Naive thymus-derived CD8-positive, alpha-beta T cell (primary cell): ENCODE measurements around the gene IFITM10. TPM values are rescaled to one million over a fixed set of nuclear protein-coding genes. Genes with fewer than 3 reads are reported as not detected.
A peak's percentile ranks its signal among the peaks of the same experiment; 100 is the strongest.

Experiments used
- ATAC-seq, 2 donors: fragments of 150-1000 bp; cut with Tn5 transposase in 1 of 2; sonication (Bioruptor Pico), chemical (Tn5 transposase) in 1 of 2; 1 replicate in 1 of 2; 2 replicates in 1 of 2; pipeline ENCODE4 v1.10.0; 2021; ENCODE audit warnings: mild to moderate bottlenecking in 2 of 2, moderate library complexity in 2 of 2
- POLR2A ChIA-PET: fragments of 350-600 bp; sonication (Branson Sonifier 250); formaldehyde crosslinking; loops from one replicate; lab custom pipeline; 2021; ENCODE audit warnings: antibody characterized with exemption; lab: Charles Lee
- DNase-seq, 10 donors: peaks; one replicate each; pipeline versions ENCODE4 v3.0.0 to v3.0.0-alpha.2; 2020 to 2022
- H3K27ac Mint-ChIP-seq, 10 donors: one replicate each; pipeline ENCODE4 v1.8.0; 2020 to 2022; ENCODE audit warnings: mild to moderate bottlenecking in 10 of 10, mixed read lengths in 10 of 10, moderate library complexity in 4 of 10, inconsistent platforms in 1 of 10
- H3K27me3 Mint-ChIP-seq, 5 donors: one replicate each; pipeline ENCODE4 v1.8.0; 2021 to 2022; ENCODE audit warnings: mixed read lengths in 5 of 5
- H3K36me3 Mint-ChIP-seq, 3 donors: one replicate each; pipeline ENCODE4 v1.8.0; 2020 to 2022; ENCODE audit warnings: mixed read lengths in 3 of 3, mild to moderate bottlenecking in 2 of 3, inconsistent platforms in 1 of 3
- H3K4me1 Mint-ChIP-seq, 4 donors: one replicate each; pipeline ENCODE4 v1.8.0; 2021 to 2022; ENCODE audit warnings: mixed read lengths in 4 of 4
- H3K4me3 Mint-ChIP-seq, 10 donors: one replicate each; pipeline ENCODE4 v1.8.0; 2020 to 2022; ENCODE audit warnings: mild to moderate bottlenecking in 10 of 10, mixed read lengths in 10 of 10, moderate library complexity in 6 of 10, inconsistent platforms in 1 of 10
- H3K9me3 Mint-ChIP-seq, 9 donors: one replicate each; pipeline ENCODE4 v1.8.0; 2020 to 2022; ENCODE audit warnings: mixed read lengths in 9 of 9, mild to moderate bottlenecking in 3 of 9, inconsistent platforms in 1 of 9, moderate library complexity in 1 of 9
- polyA plus RNA-seq, 3 donors: library from polyadenylated mRNA; unstranded; fragments of 300-500 nt; fragmentation: Illumina TruSeq; gene quantifications; one replicate each; pipeline ENCODE4 v1.2.3, GENCODE V29; 2021
- total RNA-seq, 8 experiments: library from RNA in 2 of 8; stranded (reverse) in 2 of 8; gene quantifications; one replicate each; pipeline ENCODE4 v1.2.3 and lab custom pipeline; 2021 to 2026

Gene IFITM10
- total and polyA plus RNA-seq, 5 experiments from 2014 or later: 0.16 to 4.3 (median 2.0) TPM; not detected in 2

DNA sequence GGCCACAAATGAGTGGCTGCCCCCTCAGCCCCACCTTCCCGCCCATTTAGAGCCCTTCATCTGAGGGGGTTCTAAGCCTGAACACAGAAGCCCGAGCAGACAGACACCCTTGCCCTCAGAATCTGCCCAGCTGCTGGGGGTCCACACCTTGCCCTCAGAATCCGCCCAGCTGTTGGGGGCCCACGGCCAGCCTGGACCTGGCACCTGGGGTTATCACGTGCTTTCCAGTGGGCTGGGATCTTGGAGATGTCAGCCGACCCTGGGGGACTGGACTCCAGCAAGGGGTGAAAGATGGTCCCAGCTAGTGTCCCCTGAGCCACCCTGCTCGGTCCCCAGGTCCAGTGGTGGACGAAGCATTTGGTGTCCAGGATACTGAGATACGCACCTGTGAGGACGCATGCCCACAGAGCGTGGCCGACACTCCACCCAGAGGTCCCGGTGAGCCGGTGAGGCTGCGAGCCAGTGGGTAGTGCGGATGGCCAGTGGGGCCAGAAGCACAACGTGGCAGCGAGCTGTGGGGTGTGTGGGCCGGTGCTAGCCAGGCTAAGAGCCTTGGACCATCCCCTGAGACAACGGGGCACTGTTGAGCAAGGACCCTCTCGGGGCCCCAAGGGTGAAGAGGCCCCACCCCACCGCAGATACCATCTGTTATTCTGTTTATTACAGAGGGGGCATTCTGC is 16.5 kb upstream of the IFITM10 start:
- POLR2A ChIA-PET: interaction anchor here (0.7 to 3.6 kb wide), 2 partner anchors 9 to 43 kb away, joined by 3 to 12 read pairs; no protein-coding TSS in a partner anchor
- no peaks in the 10 kb centered on the region for H3K9me3 Mint-ChIP-seq
- H3K4me1 Mint-ChIP-seq: peaks cover 15 to 25% (median 18%) of the 10 kb centered on the region in 4 donors
- no peaks in the 10 kb centered on the region for H3K27me3 Mint-ChIP-seq
- peaks cover 0 to 2% (median 0%) of the 10 kb centered on the region in 3 donors for H3K36me3 Mint-ChIP-seq
- DNase-seq (peak in 1 of 10 donors; percentile 57), ATAC-seq (no peak)
- H3K27ac Mint-ChIP-seq: no peak overlapping the region
- H3K4me3 Mint-ChIP-seq: no peak overlapping the region

DNA sequence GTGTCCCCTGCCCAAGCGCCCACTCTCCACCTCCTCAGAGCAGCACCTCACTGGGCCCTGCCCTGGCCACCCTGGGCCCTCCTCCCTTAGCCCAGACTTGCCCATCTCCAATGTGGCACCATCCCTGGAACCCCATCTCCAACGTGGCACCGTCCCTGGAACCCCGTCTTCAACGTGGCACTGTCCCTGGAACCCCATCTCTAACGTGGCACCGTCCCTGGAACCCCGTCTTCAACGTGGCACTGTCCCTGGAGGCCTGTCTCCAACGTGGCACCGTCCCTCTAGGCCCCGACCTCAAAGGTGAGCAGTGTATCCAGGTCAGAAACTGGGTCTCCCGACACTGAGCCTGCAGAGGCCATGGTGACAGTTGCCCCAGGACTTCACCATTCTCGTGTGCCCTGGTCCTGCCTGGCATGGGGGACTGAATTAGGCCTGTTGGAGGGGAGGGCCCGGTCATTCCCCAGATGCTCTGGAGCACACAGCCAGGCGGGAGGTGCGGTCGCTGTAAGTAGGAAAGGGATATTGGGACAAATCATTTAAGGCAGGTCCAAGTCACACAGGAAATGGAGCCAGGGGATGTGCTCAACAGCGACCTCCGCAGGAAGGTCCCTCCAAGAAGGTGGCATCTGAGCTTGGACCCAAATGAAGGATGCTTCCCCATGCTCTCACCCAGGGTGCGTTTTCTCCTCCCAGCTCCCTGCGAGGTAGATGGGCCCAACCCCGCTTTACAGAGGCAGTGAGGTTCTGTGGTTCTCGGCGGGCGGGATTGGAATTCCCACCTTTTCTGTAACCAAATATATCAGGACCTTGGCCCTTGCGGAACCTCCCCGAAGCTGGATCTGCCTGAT is 15.7 kb upstream of the IFITM10 start:
- no peaks in the 10 kb centered on the region for H3K9me3 Mint-ChIP-seq
- POLR2A ChIA-PET: interaction anchor here (3.6 kb wide), 1 partner anchor 8 kb away, joined by 12 read pairs; no protein-coding TSS in a partner anchor
- H3K27me3 Mint-ChIP-seq: no peaks in the 10 kb centered on the region
- DNase-seq (peak in 1 of 10 donors; percentile 59), ATAC-seq (no peak)
- peaks cover 17 to 26% (median 22%) of the 10 kb centered on the region in 4 donors for H3K4me1 Mint-ChIP-seq
- H3K27ac Mint-ChIP-seq: peak overlapping the region in 1 of 10 donors; percentile 7
- peaks cover 0 to 2% (median 0%) of the 10 kb centered on the region in 3 donors for H3K36me3 Mint-ChIP-seq
- H3K4me3 Mint-ChIP-seq: peak overlapping the region in 1 of 10 donors; percentile 20

DNA sequence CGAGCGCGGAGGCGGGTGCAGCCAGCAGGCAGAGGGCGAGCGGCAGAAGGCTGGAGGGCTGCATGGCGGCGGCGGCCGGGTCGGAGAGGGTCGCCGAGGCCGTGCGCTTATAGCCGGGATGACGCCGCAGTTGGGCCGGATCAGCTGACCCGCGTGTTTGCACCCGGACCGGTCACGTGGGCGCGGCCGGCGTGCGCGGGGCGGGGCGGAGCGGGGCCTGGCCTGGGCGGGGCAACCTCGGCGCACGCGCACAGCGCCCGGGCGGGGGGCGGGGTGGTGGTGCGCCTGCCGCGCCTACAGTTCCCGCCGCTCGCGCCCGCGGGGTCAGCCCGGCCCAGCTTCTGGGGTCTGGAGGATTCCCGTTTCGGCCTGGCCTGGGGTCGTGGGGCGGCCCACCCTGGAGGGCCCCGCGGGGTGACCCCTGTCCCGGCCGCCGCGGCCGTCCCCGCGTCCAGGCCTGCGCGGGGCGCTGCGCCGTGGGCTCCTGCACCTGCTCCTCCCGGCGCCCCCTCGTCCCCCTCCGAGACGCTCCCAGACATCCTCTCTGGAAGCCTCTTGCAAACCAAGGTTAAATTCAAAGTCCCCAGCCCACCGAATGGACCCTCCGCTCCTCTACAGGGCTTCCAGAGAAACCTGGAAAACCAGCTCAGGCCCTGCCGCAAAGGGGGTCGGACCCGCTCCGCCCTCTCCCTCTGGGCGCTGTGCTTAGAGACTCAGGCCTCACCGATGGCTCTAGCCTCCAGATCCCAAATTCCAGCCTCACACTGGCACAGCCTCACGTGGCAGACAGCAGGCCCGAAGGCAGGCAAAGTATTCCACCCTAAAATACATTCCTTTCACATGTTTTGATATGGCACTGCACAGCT is 13.6 kb upstream of the IFITM10 start, which contains the start of gene CTSD:
Gene CTSD, minus strand, starts transcription at position 132 of the 866 bp plus-strand sequence. Its CDS starts 68 bp downstream, at position 64.
- Mint-ChIP-seq H3K27me3 (no peaks in the 10 kb centered on the region), H3K9me3 (no peaks in the 10 kb centered on the region), H3K4me3 (peak within 1 kb of the TSS; percentile 86 to 94 (median 91)), H3K4me1 (peaks cover 17 to 41% (median 36%) of the 10 kb centered on the region in 4 donors), H3K36me3 (no peaks in the 10 kb centered on the region), H3K27ac (peak within 1 kb of the TSS; percentile 85 to 95 (median 90))
- DNase-seq (peak; percentile 68 to 93 (median 87)), ATAC-seq (peak; percentile 80 to 87)
- POLR2A ChIA-PET: interaction anchor here (0.5 to 4.7 kb wide), 6 partner anchors 9 to 529 kb away, joined by 3 to 31 read pairs (median 4); partner anchors contain the start of gene IFITM10

DNA sequence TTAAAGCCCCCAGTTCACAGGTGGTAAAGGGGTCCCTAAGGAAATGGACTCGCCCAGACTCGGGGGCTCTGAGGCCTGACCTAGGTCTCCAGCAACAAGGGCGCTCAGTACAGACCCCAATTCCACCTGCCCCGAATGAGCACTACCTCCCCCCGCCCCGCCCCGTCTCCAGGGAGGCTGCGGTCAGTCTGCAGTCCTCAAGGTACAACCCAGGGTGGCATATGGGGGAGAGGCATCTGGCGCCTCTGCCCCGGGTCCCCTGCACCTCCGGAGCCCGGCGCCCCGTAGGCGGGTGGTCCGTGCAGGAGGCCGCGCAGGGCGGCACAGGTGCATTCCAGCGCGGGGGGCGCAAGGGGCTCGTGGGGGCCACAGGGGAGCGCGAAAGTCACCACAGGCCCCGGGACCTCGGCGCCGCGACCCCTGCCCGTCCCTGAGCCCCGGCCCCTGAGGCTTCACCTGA is 13.0 kb upstream of the IFITM10 start:
- Mint-ChIP-seq H3K27me3 (no peaks in the 10 kb centered on the region), H3K27ac (peak overlapping the region in 4 of 10 donors; percentile 27 to 87 (median 70)), H3K4me1 (peaks cover 21 to 48% (median 42%) of the 10 kb centered on the region in 4 donors), H3K4me3 (peak overlapping the region; percentile 75 to 92 (median 83)), H3K9me3 (no peaks in the 10 kb centered on the region), H3K36me3 (peaks cover 0 to 2% (median 0%) of the 10 kb centered on the region in 3 donors)
- ATAC-seq (peak; percentile 58), DNase-seq (peak in 2 of 10 donors; percentile 35)
- POLR2A ChIA-PET: interaction anchor here (1.3 to 4.7 kb wide), 4 partner anchors 10 to 119 kb away, joined by 3 to 31 read pairs (median 3); partner anchors contain the start of gene IFITM10

DNA sequence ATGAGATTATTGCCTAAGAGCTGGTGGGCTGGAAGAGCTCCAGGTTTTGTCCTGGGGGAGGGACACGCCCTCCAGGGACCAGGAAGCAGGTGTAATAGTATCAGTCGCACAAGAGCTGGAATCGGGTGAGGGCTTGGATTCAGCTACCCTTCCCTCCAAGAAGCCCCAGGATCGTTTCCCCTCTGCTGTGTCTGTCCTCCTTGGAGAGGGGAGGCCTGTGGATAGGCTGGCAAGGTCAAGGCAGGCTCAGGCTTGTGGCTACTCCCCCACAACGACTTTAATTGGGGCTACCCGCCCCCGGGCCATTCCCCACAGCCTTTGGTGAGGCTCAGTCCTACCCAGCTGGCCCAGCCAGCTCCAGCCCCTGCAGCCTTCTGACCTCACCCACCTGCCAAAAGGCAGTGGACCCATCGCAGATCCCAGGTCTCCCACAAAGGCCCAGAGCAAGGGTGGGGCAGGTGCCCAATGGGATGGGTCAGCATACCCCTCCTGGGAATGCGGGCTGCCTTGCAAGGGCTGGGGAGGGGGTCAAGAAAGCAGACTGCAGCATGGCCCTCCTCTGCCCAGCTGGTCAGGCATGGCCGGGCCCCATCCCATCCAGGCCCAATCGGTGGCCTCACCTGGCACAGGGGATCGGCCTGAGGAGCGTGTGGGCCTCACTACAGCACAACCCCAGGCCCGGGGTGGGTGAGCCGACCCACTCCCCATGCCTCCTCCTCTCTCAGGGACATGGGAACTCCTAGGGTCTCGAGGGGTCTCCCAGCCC is 12.3 kb upstream of the IFITM10 start:
- no peak for ATAC-seq

DNA sequence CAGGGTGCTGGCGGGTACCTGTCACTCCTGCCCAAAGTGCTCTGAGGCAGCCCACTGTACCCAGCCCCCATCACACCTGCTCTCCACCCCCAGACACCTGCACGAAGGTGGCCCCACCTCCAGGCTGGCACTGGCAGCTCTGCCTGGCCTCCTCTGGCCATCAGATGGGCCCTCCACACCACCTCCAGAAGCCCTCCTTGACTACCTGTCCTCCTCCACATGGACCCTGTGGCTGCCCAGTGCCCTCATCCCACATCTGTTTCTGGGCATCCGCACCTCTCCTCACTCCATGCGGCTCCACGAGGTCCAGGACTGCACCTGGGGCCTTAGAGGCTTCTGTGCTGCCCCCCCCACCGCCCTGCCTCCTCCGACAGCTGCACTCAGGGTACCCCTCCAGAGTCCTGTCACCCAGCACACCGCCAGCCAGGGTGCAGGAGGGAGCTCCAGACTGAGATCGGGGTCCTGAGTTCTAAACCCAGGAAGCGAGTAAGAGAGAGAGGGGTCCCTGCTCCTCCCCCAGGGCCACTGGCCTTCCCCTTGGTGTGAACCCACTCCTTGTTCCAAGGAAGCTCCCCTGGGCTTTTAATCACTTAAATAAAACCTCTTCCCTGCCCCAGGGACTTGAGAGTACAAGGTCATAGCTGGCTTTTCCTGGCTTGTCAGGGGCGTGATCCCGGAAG is 11.6 kb upstream of the IFITM10 start:
- DNase-seq (no peak), ATAC-seq (no peak)
- no peaks in the 10 kb centered on the region for H3K9me3 Mint-ChIP-seq
- peaks cover 27 to 60% (median 53%) of the 10 kb centered on the region in 4 donors for H3K4me1 Mint-ChIP-seq
- H3K27me3 Mint-ChIP-seq: no peaks in the 10 kb centered on the region
- peaks cover 0 to 3% (median 0%) of the 10 kb centered on the region in 3 donors for H3K36me3 Mint-ChIP-seq
- POLR2A ChIA-PET: interaction anchor here (0.9 to 4.7 kb wide), 5 partner anchors 10 to 160 kb away, joined by 3 to 31 read pairs (median 3); partner anchors contain the start of gene IFITM10
- peak overlapping the region; percentile 65 to 93 (median 78) for H3K27ac Mint-ChIP-seq
- H3K4me3 Mint-ChIP-seq: peak overlapping the region; percentile 75 to 92 (median 83)

More for the DNA sequence above, 12.3 kb upstream of the IFITM10 start:
- POLR2A ChIA-PET: interaction anchor here (0.9 to 4.7 kb wide), 6 partner anchors 10 to 159 kb away, joined by 3 to 31 read pairs (median 3); partner anchors contain the start of gene IFITM10
- Mint-ChIP-seq H3K27me3 (no peaks in the 10 kb centered on the region), H3K36me3 (peaks cover 0 to 3% (median 0%) of the 10 kb centered on the region in 3 donors), H3K4me3 (peak overlapping the region; percentile 75 to 92 (median 83)), H3K4me1 (peaks cover 23 to 53% (median 46%) of the 10 kb centered on the region in 4 donors), H3K9me3 (no peaks in the 10 kb centered on the region), H3K27ac (peak overlapping the region; percentile 65 to 93 (median 78))
- no peak for DNase-seq

DNA sequence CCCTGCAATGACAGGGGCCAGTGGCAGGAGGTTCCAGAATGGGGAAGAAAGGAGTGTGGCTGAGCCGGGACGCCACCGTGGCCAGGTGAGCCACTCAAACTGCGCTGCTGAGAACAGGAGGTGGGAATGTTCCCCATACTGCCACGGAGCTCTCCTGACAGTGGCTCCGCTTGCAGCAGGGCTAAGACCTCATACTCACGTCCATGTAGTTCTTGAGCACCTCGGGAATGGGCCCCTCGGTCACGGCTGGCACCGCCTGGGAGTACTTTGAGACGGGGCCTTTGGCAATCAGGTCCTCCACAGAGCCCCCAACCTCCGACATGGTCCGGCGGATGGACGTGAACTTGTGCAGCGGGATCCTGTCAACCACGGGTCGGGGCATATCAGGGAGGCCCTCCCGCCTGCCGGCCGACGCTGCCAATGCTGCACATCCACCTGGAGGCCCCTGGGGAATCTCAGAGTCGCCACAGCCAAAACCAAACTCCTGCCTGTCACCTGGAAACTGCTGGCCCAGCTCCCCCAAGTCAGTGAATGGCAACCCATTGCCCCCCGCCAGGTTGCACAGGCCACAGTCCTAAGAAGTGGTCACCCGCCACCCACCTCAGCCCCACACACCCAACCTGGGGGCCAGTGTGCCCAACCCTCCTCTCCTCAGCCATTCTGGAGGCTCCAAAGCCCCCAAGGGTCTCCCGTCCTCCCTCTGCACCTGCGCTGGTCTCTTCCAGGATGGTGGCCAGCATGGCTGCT is 10.9 kb upstream of the IFITM10 start:
- Mint-ChIP-seq H3K27ac (peak overlapping the region in 9 of 10 donors; percentile 34 to 93 (median 72)), H3K4me1 (peaks cover 27 to 68% (median 61%) of the 10 kb centered on the region in 4 donors), H3K27me3 (no peaks in the 10 kb centered on the region), H3K36me3 (peaks cover 0 to 3% (median 2%) of the 10 kb centered on the region in 3 donors), H3K9me3 (no peaks in the 10 kb centered on the region), H3K4me3 (peak overlapping the region; percentile 75 to 92 (median 83))
- no peak for DNase-seq
- POLR2A ChIA-PET: interaction anchor here (0.9 to 4.7 kb wide), 4 partner anchors 9 to 161 kb away, joined by 3 to 31 read pairs (median 4); partner anchors contain the start of gene IFITM10
- no peak for ATAC-seq

DNA sequence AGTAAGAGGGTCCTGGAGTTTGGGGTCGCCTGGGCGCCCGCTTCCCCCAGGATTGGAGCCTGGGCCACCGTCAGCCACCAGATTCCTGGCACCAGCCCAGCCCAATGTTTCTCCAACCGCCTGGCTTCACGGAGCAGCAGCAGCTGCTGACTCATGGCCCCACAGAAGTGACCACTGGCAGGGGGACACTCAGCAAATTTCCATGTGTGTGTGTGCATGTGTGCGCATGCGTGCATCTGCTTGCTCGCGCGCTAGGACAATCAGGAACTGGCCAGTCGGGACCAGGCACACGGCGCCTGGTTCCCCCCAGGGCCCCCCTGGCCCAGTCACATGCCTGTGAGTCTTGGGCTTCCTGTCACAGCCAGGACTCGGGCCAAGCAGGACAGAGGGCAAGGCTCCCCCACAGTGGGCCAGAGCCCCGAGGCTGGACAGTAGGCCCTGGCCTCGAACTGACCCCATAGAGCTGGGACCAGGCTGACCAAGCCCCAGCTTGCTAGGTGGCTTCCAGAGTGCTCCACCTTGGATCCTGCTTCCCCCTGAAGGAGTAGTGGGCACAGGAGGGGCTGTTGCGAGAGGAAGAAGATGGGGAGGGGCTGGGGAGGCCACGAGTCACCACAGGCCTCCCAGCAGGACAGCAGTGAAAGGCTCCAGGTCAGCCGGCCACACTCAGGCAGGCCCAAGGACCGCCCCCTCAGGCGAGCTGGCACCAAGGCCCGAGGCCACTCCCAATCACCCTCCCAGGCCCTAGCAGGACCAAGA is 10.1 kb upstream of the IFITM10 start:
- ATAC-seq: no peak
- Mint-ChIP-seq H3K9me3 (no peaks in the 10 kb centered on the region), H3K27me3 (no peaks in the 10 kb centered on the region), H3K4me1 (peaks cover 31 to 75% (median 68%) of the 10 kb centered on the region in 4 donors), H3K27ac (peak overlapping the region in 5 of 10 donors; percentile 20 to 73 (median 61)), H3K4me3 (peak overlapping the region in 5 of 10 donors; percentile 26 to 91 (median 57)), H3K36me3 (peaks cover 0 to 9% (median 6%) of the 10 kb centered on the region in 3 donors)
- DNase-seq: peak in 1 of 10 donors; percentile 51
- POLR2A ChIA-PET: interaction anchor here (4.7 kb wide), 1 partner anchor 9 kb away, joined by 31 read pairs; the partner anchor contains the start of gene IFITM10

DNA sequence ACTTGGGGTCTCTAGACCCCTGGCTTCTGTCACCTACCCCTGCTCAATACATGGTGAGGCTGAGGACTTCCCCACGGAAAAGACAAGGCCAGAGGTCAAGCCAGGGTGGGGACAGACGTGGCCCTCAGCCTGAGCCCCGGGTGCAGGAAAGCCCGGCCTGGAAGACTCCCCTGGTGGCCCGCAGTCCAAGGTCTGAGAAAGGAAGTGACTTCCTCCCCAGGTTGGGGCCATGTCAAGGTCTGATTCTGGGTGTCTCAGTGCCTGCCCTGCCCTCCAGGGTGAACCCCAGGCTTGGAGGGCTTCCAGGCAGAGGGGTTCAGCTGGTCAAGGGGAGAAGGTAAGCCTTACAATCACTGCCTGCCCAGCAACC is 9.4 kb upstream of the IFITM10 start:
- POLR2A ChIA-PET: no interaction called here
- Mint-ChIP-seq H3K27me3 (no peaks in the 10 kb centered on the region), H3K4me1 (peaks cover 34 to 82% (median 75%) of the 10 kb centered on the region in 4 donors), H3K36me3 (peaks cover 0 to 11% (median 10%) of the 10 kb centered on the region in 3 donors), H3K27ac (peak overlapping the region in 7 of 10 donors; percentile 32 to 73 (median 50)), H3K9me3 (no peaks in the 10 kb centered on the region), H3K4me3 (peak overlapping the region in 8 of 10 donors; percentile 2 to 83 (median 46))
- ATAC-seq (no peak), DNase-seq (peak in 1 of 10 donors; percentile 49)
